ENCODE measurements around the gene ROR2.

- no peak for TF ChIP-seq POLR2A (IDR thresholded peaks at IDR 0.05)
- TF ChIP-seq, protein P1, sequence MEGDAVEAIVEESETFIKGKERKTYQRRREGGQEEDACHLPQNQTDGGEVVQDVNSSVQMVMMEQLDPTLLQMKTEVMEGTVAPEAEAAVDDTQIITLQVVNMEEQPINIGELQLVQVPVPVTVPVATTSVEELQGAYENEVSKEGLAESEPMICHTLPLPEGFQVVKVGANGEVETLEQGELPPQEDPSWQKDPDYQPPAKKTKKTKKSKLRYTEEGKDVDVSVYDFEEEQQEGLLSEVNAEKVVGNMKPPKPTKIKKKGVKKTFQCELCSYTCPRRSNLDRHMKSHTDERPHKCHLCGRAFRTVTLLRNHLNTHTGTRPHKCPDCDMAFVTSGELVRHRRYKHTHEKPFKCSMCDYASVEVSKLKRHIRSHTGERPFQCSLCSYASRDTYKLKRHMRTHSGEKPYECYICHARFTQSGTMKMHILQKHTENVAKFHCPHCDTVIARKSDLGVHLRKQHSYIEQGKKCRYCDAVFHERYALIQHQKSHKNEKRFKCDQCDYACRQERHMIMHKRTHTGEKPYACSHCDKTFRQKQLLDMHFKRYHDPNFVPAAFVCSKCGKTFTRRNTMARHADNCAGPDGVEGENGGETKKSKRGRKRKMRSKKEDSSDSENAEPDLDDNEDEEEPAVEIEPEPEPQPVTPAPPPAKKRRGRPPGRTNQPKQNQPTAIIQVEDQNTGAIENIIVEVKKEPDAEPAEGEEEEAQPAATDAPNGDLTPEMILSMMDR (IDR thresholded peaks at IDR 0.05): no peak
Measured at GRCh38 chr9:91894023-91894422, 56.0 kb downstream of the ROR2 start.

All from heart left ventricle (tissue), 13 donors.